ENCODE data around the gene IGF2BP2. TPM values are rescaled to one million over a fixed set of nuclear protein-coding genes. Genes with fewer than 3 reads are reported as not detected.

The IGF2BP2 gene
- total and polyA plus RNA-seq, 2 of the 13 experiments (the other 11 are each of a cell fraction or from before 2014, with no cell fraction given): 6.5 to 46.0 TPM

GRCh38 chr3:185754920-185755319 lies 69.9 kb downstream of the IGF2BP2 start (continued):
- TF ChIP-seq PRDM4 (CRISPR knock-in tag; IDR thresholded peaks at IDR 0.05; ENCODE audit: borderline replicate concordance) (no peak), ZMYM3 (CRISPR knock-in tag; IDR thresholded peaks at IDR 0.05) (no peak), PRPF4 (IDR thresholded peaks at IDR 0.05; ENCODE audit: low read depth, low read length, poor library complexity, severe bottlenecking) (no peak), HOXA9 (CRISPR knock-in tag; IDR thresholded peaks at IDR 0.05; ENCODE audit: borderline replicate concordance) (no peak), TFAP4 (IDR thresholded peaks at IDR 0.05; ENCODE audit: borderline replicate concordance, low read depth) (no peak), TRIM24 (CRISPR knock-in tag; IDR thresholded peaks at IDR 0.05) (no peak), ZGPAT (CRISPR knock-in tag; IDR thresholded peaks at IDR 0.05) (no peak), DPF2 (CRISPR knock-in tag; IDR thresholded peaks at IDR 0.05; ENCODE audit: borderline replicate concordance, low read depth) (no peak)

GRCh38 chr3:185753354-185753753 lies 71.5 kb downstream of the IGF2BP2 start:
- POLR2A ChIA-PET: no interaction called here
- Histone ChIP-seq H3K79me2 (ENCODE audit: insufficient read depth, low read length) (peaks cover 89% of the 10 kb centered on the region), H3K9ac (ENCODE audit: insufficient read depth, low read depth, low read length) (no peak overlapping the region), H3K9me3 (ENCODE audit: low read length) (no peaks in the 10 kb centered on the region), H3K27me3 (ENCODE audit: control insufficient read depth in 1 of 2, insufficient read depth in 2 of 2, low read length in 2 of 2) (no peaks in the 10 kb centered on the region), H3K27ac (ENCODE audit: extremely low read length, insufficient read depth, low read length) (no peak overlapping the region), H3K4me3 (replicated peaks in 1 of 3; ENCODE audit: insufficient read depth in 1 of 3, low read depth in 2 of 3, low read length in 3 of 3) (no peak overlapping the region), H2AFZ (ENCODE audit: low read length) (no peak overlapping the region), H3K4me1 (ENCODE audit: insufficient read depth, low read length) (peaks cover 54% of the 10 kb centered on the region), H4K20me1 (ENCODE audit: insufficient read depth, low read length) (peaks cover 88% of the 10 kb centered on the region), H3K4me2 (ENCODE audit: low read depth, low read length) (no peak overlapping the region), H3K36me3 (replicated peaks in 1 of 2; ENCODE audit: control insufficient read depth in 1 of 2, insufficient read depth in 2 of 2, low read length in 2 of 2) (peaks cover 12 to 25% of the 10 kb centered on the region in 2 experiments; a peak in 4 of 5 replicates)
- DNase-seq (ENCODE audit: low spot score): no peak
- no peak for FAIRE-seq
- no TSS peak for BruUV-seq (replicated peaks)
- intact Hi-C loops (cut with micrococcal nuclease; ENCODE audit: unreplicated experiment): no loop called here
- ATAC-seq: no peak
- TF ChIP-seq TAF15 (IDR thresholded peaks at IDR 0.05; ENCODE audit: low read depth, low read length, poor library complexity, severe bottlenecking) (no peak), ZBTB7A (CRISPR knock-in tag; IDR thresholded peaks at IDR 0.05) (no peak), MTA3 (CRISPR knock-in tag; IDR thresholded peaks at IDR 0.05) (no peak), DMAP1 (CRISPR knock-in tag; IDR thresholded peaks at IDR 0.05) (no peak), ZNF263 (CRISPR knock-in tag; IDR thresholded peaks at IDR 0.05) (no peak), CENPBD1 (CRISPR knock-in tag; IDR thresholded peaks at IDR 0.05; ENCODE audit: borderline replicate concordance, low read depth) (no peak)
- WGBS (ENCODE audit: low lambda C conversion rate): 97% methylated on average over 5 of the region's 5 CpGs
- in situ Hi-C loops (cut with HindIII; ENCODE audit: extremely low pct_ligation_motif_present, low pct_unique_long_range_greater_than_20kb): no loop called here
- CTCF ChIA-PET (ENCODE audit: low intra/inter-chr PET ratio, low total read pairs): no interaction called here
